Measurements from ENCODE around the gene ATP10B.

DNA sequence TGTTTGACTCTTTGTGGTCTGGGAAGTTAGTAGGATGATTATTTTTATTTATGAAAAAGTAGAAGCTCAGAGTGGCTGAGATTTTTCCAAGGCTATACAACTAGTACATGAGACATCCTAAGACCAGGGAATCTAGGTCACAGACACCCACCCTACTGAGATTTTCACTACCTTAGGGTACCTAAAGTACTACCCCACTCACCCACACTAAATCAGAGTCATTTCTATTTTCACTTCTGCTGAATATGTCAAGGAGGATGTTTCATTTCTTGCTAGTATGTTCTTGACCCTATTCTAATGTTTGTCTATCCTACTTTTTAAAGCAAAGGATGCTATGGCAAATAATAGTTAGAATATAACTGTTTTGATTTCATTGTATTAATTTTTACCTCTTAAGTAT, 206.0 kb downstream of the ATP10B start:
- TF ChIP-seq, protein P1, sequence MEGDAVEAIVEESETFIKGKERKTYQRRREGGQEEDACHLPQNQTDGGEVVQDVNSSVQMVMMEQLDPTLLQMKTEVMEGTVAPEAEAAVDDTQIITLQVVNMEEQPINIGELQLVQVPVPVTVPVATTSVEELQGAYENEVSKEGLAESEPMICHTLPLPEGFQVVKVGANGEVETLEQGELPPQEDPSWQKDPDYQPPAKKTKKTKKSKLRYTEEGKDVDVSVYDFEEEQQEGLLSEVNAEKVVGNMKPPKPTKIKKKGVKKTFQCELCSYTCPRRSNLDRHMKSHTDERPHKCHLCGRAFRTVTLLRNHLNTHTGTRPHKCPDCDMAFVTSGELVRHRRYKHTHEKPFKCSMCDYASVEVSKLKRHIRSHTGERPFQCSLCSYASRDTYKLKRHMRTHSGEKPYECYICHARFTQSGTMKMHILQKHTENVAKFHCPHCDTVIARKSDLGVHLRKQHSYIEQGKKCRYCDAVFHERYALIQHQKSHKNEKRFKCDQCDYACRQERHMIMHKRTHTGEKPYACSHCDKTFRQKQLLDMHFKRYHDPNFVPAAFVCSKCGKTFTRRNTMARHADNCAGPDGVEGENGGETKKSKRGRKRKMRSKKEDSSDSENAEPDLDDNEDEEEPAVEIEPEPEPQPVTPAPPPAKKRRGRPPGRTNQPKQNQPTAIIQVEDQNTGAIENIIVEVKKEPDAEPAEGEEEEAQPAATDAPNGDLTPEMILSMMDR (IDR thresholded peaks at IDR 0.05): no peak
- no peak for TF ChIP-seq POLR2A (IDR thresholded peaks at IDR 0.05)
